PC-9 (cell line): ENCODE measurements around the gene ANKRD11. TPM values are rescaled to one million over a fixed set of nuclear protein-coding genes. Genes with fewer than 3 reads are reported as not detected.

Experiments
- BruUV-seq: library from RNA; stranded (reverse); fragments of 400-500 nt; replicated peaks from 2 replicates; lab custom pipeline; 2021; lab: Mats Ljungman, UMichigan
- CTCF ChIA-PET: fragments of 300-600 bp; sonication (Branson Sonifier 250); formaldehyde crosslinking; loops from one replicate; lab custom pipeline; 2022; ENCODE audit warnings: antibody characterized with exemption; lab: Charles Lee
- POLR2A ChIA-PET: fragments of 300-600 bp; sonication (Branson Sonifier 250); formaldehyde crosslinking; loops from one replicate; lab custom pipeline; 2022; ENCODE audit warnings: antibody characterized with exemption; ENCODE audit not compliant: unreplicated experiment; lab: Charles Lee
- DNase-seq, 2 experiments: peaks; one replicate each; pipeline versions ENCODE4 v3.0.0 to v3.0.0-alpha.2; 2015 to 2022; ENCODE audit warnings: mixed read lengths in 1 of 2
- H2AFZ ChIP-seq: fragments of 200-600 bp; sonication (generic); 2 replicates; pipeline ENCODE4 v1.8.1; 2017; ENCODE audit warnings: antibody characterized with exemption
- H3F3A ChIP-seq: fragments of 200-600 bp; sonication (generic); 2 replicates; pipeline ENCODE4 v1.8.1; 2017; ENCODE audit warnings: antibody characterized with exemption, mild to moderate bottlenecking, low read depth; ENCODE audit not compliant: insufficient read depth
- H3K27ac ChIP-seq: fragments of 200-600 bp; sonication (generic); 2 replicates; pipeline ENCODE4 v1.6.1; 2016; ENCODE audit warnings: mixed run types
- H3K27me3 ChIP-seq: fragments of 200-600 bp; sonication (generic); 2 replicates; pipeline ENCODE4 v1.6.1; 2016; ENCODE audit warnings: low read depth, mixed run types; ENCODE audit not compliant: insufficient read depth
- H3K36me3 ChIP-seq: fragments of 200-600 bp; sonication (generic); 2 replicates; pipeline ENCODE4 v1.6.1; 2016; ENCODE audit warnings: low read depth, mixed run types
- H3K4me1 ChIP-seq: fragments of 200-600 bp; sonication (generic); replicated peaks from 2 replicates; pipeline ENCODE4 v1.6.1; 2016; ENCODE audit warnings: mixed run types; ENCODE audit not compliant: insufficient read depth
- H3K4me2 ChIP-seq: fragments of 200-600 bp; sonication (generic); 2 replicates; pipeline ENCODE4 v1.6.1; 2017; ENCODE audit warnings: mixed run types
- H3K4me3 ChIP-seq: fragments of 200-600 bp; sonication (generic); 2 replicates; pipeline ENCODE4 v1.6.1; 2016; ENCODE audit warnings: mixed run types
- H3K79me2 ChIP-seq: fragments of 200-600 bp; sonication (generic); 2 replicates; pipeline ENCODE4 v1.6.1; 2017; ENCODE audit warnings: low read depth, mixed run types
- H3K9me2 ChIP-seq: fragments of 200-600 bp; sonication (generic); 2 replicates; pipeline ENCODE4 v1.8.1; 2017; ENCODE audit warnings: mild to moderate bottlenecking; ENCODE audit not compliant: insufficient read depth
- H3K9me3 ChIP-seq: fragments of 200-600 bp; sonication (generic); 2 replicates; pipeline ENCODE4 v1.8.1; 2016; ENCODE audit warnings: low read depth; ENCODE audit not compliant: insufficient read depth
- H4K20me1 ChIP-seq: fragments of 200-600 bp; sonication (generic); 2 replicates; pipeline ENCODE4 v1.8.1; 2017; ENCODE audit not compliant: insufficient read depth
- CTCF ChIP-seq: fragments of 200-600 bp; sonication (generic); conservative IDR thresholded peaks from 2 replicates; pipeline ENCODE4 v1.6.1; 2017; ENCODE audit warnings: mixed run types, antibody characterized with exemption, mild to moderate bottlenecking, moderate library complexity
- EZH2 ChIP-seq: fragments of 200-600 bp; sonication (generic); IDR thresholded peaks from 2 replicates; pipeline ENCODE4 v1.8.0; 2017; ENCODE audit warnings: antibody characterized with exemption, low read depth
- intact Hi-C: fragments of 100-400 bp; cut with micrococcal nuclease; formaldehyde crosslinking; loops from one replicate; pipeline ENCODE4 v1.10.0; 2022; ENCODE audit not compliant: unreplicated experiment
- total RNA-seq: library from RNA; stranded (reverse); gene quantifications from 2 replicates; pipeline ENCODE4 v1.2.3, GENCODE V29; 2021

The ANKRD11 gene
- total RNA-seq, 1 experiment from 2014 or later: 220 TPM

- Histone ChIP-seq H3K4me1 (no peaks in the 10 kb centered on the region), H4K20me1 (peaks cover 74% of the 10 kb centered on the region), H3K36me3 (peaks cover 22% of the 10 kb centered on the region), H3K79me2 (peaks cover 76% of the 10 kb centered on the region), H3K9me3 (no peaks in the 10 kb centered on the region), H3K27me3 (no peaks in the 10 kb centered on the region), H2AFZ (no peak overlapping the region), H3K27ac (no peak overlapping the region), H3F3A (peaks cover 43% of the 10 kb centered on the region; the same call in 1 of the 2 replicates), H3K4me2 (no peak overlapping the region), H3K4me3 (no peak overlapping the region), H3K9me2 (no peaks in the 10 kb centered on the region)
- TF ChIP-seq EZH2 (no peak), CTCF (no peak)
- ChIA-PET CTCF (no interaction called here), POLR2A (no interaction called here)
- intact Hi-C loops: no loop called here
- no peak for DNase-seq
- no TSS peak for BruUV-seq
These were observed 186.0 kb downstream of the ANKRD11 start for GRCh38 chr16:89304181-89304851.

DNA sequence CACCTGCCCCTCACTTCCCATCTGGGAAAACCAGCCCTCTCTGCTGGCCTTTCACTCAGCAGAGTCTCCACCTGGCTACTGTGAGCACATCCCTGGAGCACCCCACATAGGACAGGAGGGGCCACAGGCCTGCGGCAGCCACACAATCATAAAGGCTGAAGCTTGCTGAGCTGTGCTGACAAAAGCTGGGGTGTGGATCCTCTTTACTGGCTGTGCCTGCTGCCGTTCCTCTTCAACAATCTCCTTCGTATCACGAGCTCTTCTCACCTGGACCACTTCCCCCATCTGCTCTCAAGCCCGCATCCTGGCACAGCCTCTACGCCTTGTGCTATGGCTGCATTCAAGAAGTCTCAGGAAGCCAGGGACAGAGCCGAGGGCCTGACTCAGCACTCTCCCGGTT lies 186.7 kb downstream of the ANKRD11 start:
- intact Hi-C loops: no loop called here
- Histone ChIP-seq H3K27ac (no peak overlapping the region), H2AFZ (no peak overlapping the region), H3K4me1 (peaks cover 5% of the 10 kb centered on the region), H4K20me1 (peaks cover 71% of the 10 kb centered on the region), H3K9me3 (no peaks in the 10 kb centered on the region), H3K9me2 (no peaks in the 10 kb centered on the region), H3K4me2 (no peak overlapping the region), H3K4me3 (no peak overlapping the region), H3F3A (peaks cover 41% of the 10 kb centered on the region; the same call in 1 of the 2 replicates), H3K27me3 (no peaks in the 10 kb centered on the region), H3K79me2 (peaks cover 76% of the 10 kb centered on the region), H3K36me3 (peaks cover 22% of the 10 kb centered on the region)
- POLR2A ChIA-PET: no interaction called here
- CTCF ChIA-PET: no interaction called here
- no peak for DNase-seq
- BruUV-seq: no TSS peak
- no peak for TF ChIP-seq CTCF

DNA sequence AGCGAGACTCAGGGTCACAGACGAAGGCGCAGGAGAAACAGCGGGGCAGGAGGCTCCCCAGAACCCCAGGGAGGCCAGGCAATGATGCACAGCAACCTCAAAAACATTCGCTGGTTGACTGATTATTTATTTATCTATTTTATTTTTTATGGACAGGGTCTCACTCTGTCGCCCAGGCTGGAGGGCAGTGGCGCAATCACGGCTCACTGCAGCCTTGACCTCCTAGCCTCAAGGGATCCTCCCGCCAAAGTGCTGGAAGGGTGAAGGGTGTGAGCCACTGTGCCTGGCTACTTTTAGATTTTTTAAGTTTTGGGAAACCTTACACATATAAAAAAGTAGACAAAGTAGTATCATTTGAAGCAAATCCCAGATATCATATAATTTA lies 189.4 kb downstream of the ANKRD11 start:
- POLR2A ChIA-PET: no interaction called here
- Histone ChIP-seq H3K36me3 (peaks cover 11% of the 10 kb centered on the region), H3K79me2 (peaks cover 82% of the 10 kb centered on the region), H3K27ac (no peak overlapping the region), H3K4me2 (no peak overlapping the region), H3K9me2 (no peaks in the 10 kb centered on the region), H2AFZ (no peak overlapping the region), H3K9me3 (no peaks in the 10 kb centered on the region), H3F3A (peaks cover 37% of the 10 kb centered on the region; the same call in 1 of the 2 replicates), H3K27me3 (no peaks in the 10 kb centered on the region), H3K4me1 (peaks cover 15% of the 10 kb centered on the region), H3K4me3 (no peak overlapping the region), H4K20me1 (peaks cover 79% of the 10 kb centered on the region)
- TSS peak; percentile 5 for BruUV-seq
- DNase-seq: no peak
- TF ChIP-seq CTCF (no peak), EZH2 (no peak)
- intact Hi-C loops: loop anchor here (1.0 kb wide), 1 partner anchor 208 kb away; no protein-coding TSS in a partner anchor
- CTCF ChIA-PET: no interaction called here
